Fibroblast of lung (primary cell): ENCODE measurements around the gene TBC1D7. TPM values are rescaled to one million over a fixed set of nuclear protein-coding genes. Genes with fewer than 3 reads are reported as not detected.

Source experiments
- DNase-seq, 2 donors: peaks; one replicate each; pipeline versions ENCODE4 v3.0.0 to v3.0.0-alpha.2; 2010; ENCODE audit warnings: low read depth in 2 of 2
- H2AFZ ChIP-seq: 2 replicates; pipeline ENCODE4 v1.5.1; 2012; ENCODE audit warnings: low read length, control low read depth, inconsistent platforms
- H3K27ac ChIP-seq: 2 replicates; pipeline ENCODE4 v1.5.1; 2011; ENCODE audit warnings: low read length, control low read depth; ENCODE audit not compliant: insufficient read depth
- H3K27me3 ChIP-seq: 2 replicates; pipeline ENCODE4 v1.5.1; 2011; ENCODE audit warnings: mild to moderate bottlenecking, low read length; ENCODE audit not compliant: control insufficient read depth, insufficient read depth
- H3K36me3 ChIP-seq: 2 replicates; pipeline ENCODE4 v1.5.1; 2011; ENCODE audit warnings: low read length; ENCODE audit not compliant: control insufficient read depth, insufficient read depth
- H3K4me1 ChIP-seq: 2 replicates; pipeline ENCODE4 v1.5.1; 2011; ENCODE audit warnings: low read length; ENCODE audit not compliant: control insufficient read depth, insufficient read depth; ENCODE audit errors: extremely low read depth
- H3K4me2 ChIP-seq: 2 replicates; pipeline ENCODE4 v1.5.1; 2011; ENCODE audit warnings: low read length, control low read depth; ENCODE audit not compliant: insufficient read depth; ENCODE audit errors: extremely low read depth
- H3K4me3 ChIP-seq, 4 experiments: fragments of 200-600 bp in 1 of 4; sonication (generic) in 1 of 4; replicated peaks in 1 of 4; 2 replicates each; pipeline ENCODE4 v1.5.1; 2011 to 2016; ENCODE audit warnings: low read length in 4 of 4, low read depth in 3 of 4, mild to moderate bottlenecking in 3 of 4, control low read depth in 2 of 4, inconsistent platforms in 1 of 4, mixed read lengths in 1 of 4; ENCODE audit not compliant: insufficient read depth in 1 of 4; ENCODE audit errors: control extremely low read depth in 1 of 4
- H3K79me2 ChIP-seq: 2 replicates; pipeline ENCODE4 v1.5.1; 2012; ENCODE audit warnings: mild to moderate bottlenecking, low read length, inconsistent platforms; ENCODE audit not compliant: control insufficient read depth, insufficient read depth
- H3K9ac ChIP-seq: 2 replicates; pipeline ENCODE4 v1.5.1; 2011; ENCODE audit warnings: mild to moderate bottlenecking, low read length, control low read depth; ENCODE audit not compliant: insufficient read depth
- H3K9me3 ChIP-seq: 2 replicates; pipeline ENCODE4 v1.5.1; 2012; ENCODE audit warnings: low read depth, low read length; ENCODE audit not compliant: control insufficient read depth, insufficient read depth
- H4K20me1 ChIP-seq: 2 replicates; pipeline ENCODE4 v1.5.1; 2011; ENCODE audit warnings: low read length; ENCODE audit not compliant: control insufficient read depth, insufficient read depth; ENCODE audit errors: extremely low read depth
- CTCF ChIP-seq, 2 donors: IDR thresholded peaks in 1 of 2; conservative IDR thresholded peaks in 1 of 2; 1 replicate in 1 of 2; 2 replicates in 1 of 2; pipeline ENCODE4 v1.5.1; 2011 to 2012; ENCODE audit warnings: low read length in 2 of 2, control low read depth in 1 of 2, inconsistent platforms in 1 of 2, low read depth in 1 of 2, mild to moderate bottlenecking in 1 of 2
- EZH2 ChIP-seq: IDR thresholded peaks from 2 replicates; pipeline ENCODE4 v1.5.1; 2012; ENCODE audit warnings: low read length, control low read depth, mild to moderate bottlenecking; ENCODE audit errors: missing control alignments
- polyA plus RNA-seq, 2 donors: library from polyadenylated mRNA; depleted of rRNA in 1 of 2; stranded (reverse) in 1 of 2; unstranded in 1 of 2; fragments of >200 nt; gene quantifications; 2 replicates each; pipeline ENCODE4 v1.2.1, GENCODE V29; 2011 to 2012; ENCODE audit warnings: missing spikeins in 1 of 2
- total RNA-seq: library from RNA; depleted of rRNA; stranded (reverse); fragments of >200 nt; gene quantifications from 2 replicates; pipeline ENCODE4 v1.2.1, GENCODE V29; 2014

TBC1D7 gene
- total and polyA plus RNA-seq, 2 donors (not counting 1 experiment from before 2014, with no cell fraction given): 19.3 to 31.1 TPM

- TF ChIP-seq EZH2 (no peak), CTCF (conservative IDR thresholded peaks at IDR 0.05 in 1 of 2, IDR thresholded peaks at IDR 0.05 in 1 of 2; ENCODE audit: low read depth in 1 of 2, low read length in 2 of 2) (no peak)
- Histone ChIP-seq H3K9ac (no peak overlapping the region), H3K27ac (no peak overlapping the region), H4K20me1 (no peaks in the 10 kb centered on the region), H2AFZ (no peak overlapping the region), H3K79me2 (no peaks in the 10 kb centered on the region), H3K27me3 (no peaks in the 10 kb centered on the region), H3K4me2 (no peak overlapping the region), H3K36me3 (no peaks in the 10 kb centered on the region), H3K9me3 (no peaks in the 10 kb centered on the region), H3K4me3 (no peak overlapping the region), H3K4me1 (peaks cover 3% of the 10 kb centered on the region)
- no peak for DNase-seq
Measured at GRCh38 chr6:13277231-13277630, 51.1 kb downstream of the TBC1D7 start.

GRCh38 chr6:13275435-13275989 lies 52.8 kb downstream of the TBC1D7 start:
- Histone ChIP-seq H3K4me3 (no peak overlapping the region), H3K27me3 (no peaks in the 10 kb centered on the region), H3K79me2 (no peaks in the 10 kb centered on the region), H3K27ac (no peak overlapping the region), H3K9ac (no peak overlapping the region), H3K36me3 (no peaks in the 10 kb centered on the region), H4K20me1 (no peaks in the 10 kb centered on the region), H3K4me2 (no peak overlapping the region), H3K4me1 (peaks cover 3% of the 10 kb centered on the region), H2AFZ (no peak overlapping the region), H3K9me3 (no peaks in the 10 kb centered on the region)
- DNase-seq: no peak
- TF ChIP-seq CTCF (conservative IDR thresholded peaks at IDR 0.05 in 1 of 2, IDR thresholded peaks at IDR 0.05 in 1 of 2; ENCODE audit: low read depth in 1 of 2, low read length in 2 of 2) (no peak), EZH2 (no peak)

- no peaks in the 10 kb centered on the region for H3K27me3 ChIP-seq
Measured at GRCh38 chr6:13274707-13275434, 53.5 kb downstream of the TBC1D7 start.

More at GRCh38 chr6:13274707-13275434, 53.5 kb downstream of the TBC1D7 start:
- no peak overlapping the region for H3K9ac ChIP-seq
- H3K4me2 ChIP-seq: no peak overlapping the region
- DNase-seq: no peak
- H3K36me3 ChIP-seq: no peaks in the 10 kb centered on the region
- no peak overlapping the region for H2AFZ ChIP-seq
- no peaks in the 10 kb centered on the region for H4K20me1 ChIP-seq
- TF ChIP-seq CTCF (conservative IDR thresholded peaks at IDR 0.05 in 1 of 2, IDR thresholded peaks at IDR 0.05 in 1 of 2; ENCODE audit: low read depth in 1 of 2, low read length in 2 of 2) (no peak), EZH2 (no peak)
- H3K79me2 ChIP-seq: no peaks in the 10 kb centered on the region
- no peak overlapping the region for H3K4me3 ChIP-seq
- H3K27ac ChIP-seq: no peak overlapping the region
- H3K9me3 ChIP-seq: no peaks in the 10 kb centered on the region
- peaks cover 3% of the 10 kb centered on the region for H3K4me1 ChIP-seq
